GM12878 (cell line): Measurements from ENCODE around the gene HECTD4. TPM values are rescaled to one million over a fixed set of nuclear protein-coding genes. Genes with fewer than 3 reads are reported as not detected.

ENCODE experiments used
- ATAC-seq: fragments of 200-7000 bp; cut with Tn5 transposase; 3 replicates; pipeline ENCODE4 v1.9.1; 2020; ENCODE audit warnings: mild to moderate bottlenecking, moderate library complexity
- BruUV-seq: library from RNA; stranded (reverse); fragments of 400-500 nt; replicated peaks from 2 replicates; lab custom pipeline; 2021; lab: Mats Ljungman, UMichigan
- CTCF ChIA-PET: fragments of 300-600 bp; sonication (Branson Sonifier 250); formaldehyde crosslinking; extraction: SDS; loops from one replicate; lab custom pipeline; 2021; ENCODE audit warnings: inconsistent platforms; lab: Yijun Ruan, JAX
- POLR2A ChIA-PET: fragments of 350-600 bp; formaldehyde crosslinking; extraction: SDS; loops from one replicate; lab custom pipeline; 2021; ENCODE audit warnings: inconsistent platforms; lab: Charles Lee
- RAD21 ChIA-PET: fragments of 300-600 bp; sonication (Branson Sonifier 250); formaldehyde crosslinking; loops from one replicate; lab custom pipeline; 2023; ENCODE audit warnings: antibody characterized with exemption; ENCODE audit not compliant: unreplicated experiment; lab: Charles Lee
- SMC1A ChIA-PET: fragments of 300-600 bp; sonication (Branson Sonifier 250); formaldehyde crosslinking; loops from one replicate; lab custom pipeline; 2023; ENCODE audit not compliant: unreplicated experiment, uncharacterized antibody; lab: Charles Lee
- DNase-seq: peaks from one replicate; pipeline ENCODE4 v3.0.0-alpha.2; 2011; ENCODE audit warnings: low read depth, low spot score
- FAIRE-seq: peaks from 3 replicates; lab custom pipeline; 2011; peaks lifted over from hg19 to GRCh38; lab: Jason Lieb, UNC
- H2AFZ ChIP-seq: 2 replicates; pipeline ENCODE4 v1.6.0; 2011; ENCODE audit warnings: low read depth, low read length, control low read depth; ENCODE audit not compliant: control insufficient read depth
- H3K27ac ChIP-seq: 2 replicates; pipeline ENCODE4 v1.5.1; 2011; ENCODE audit warnings: control low read depth; ENCODE audit not compliant: control insufficient read depth, insufficient read depth
- H3K27me3 ChIP-seq, 2 experiments: replicated peaks in 1 of 2; 2 replicates each; pipeline versions ENCODE4 v1.6.0 to v1.6.1; 2011; ENCODE audit warnings: low read length in 1 of 2; ENCODE audit not compliant: control insufficient read depth in 2 of 2, insufficient read depth in 2 of 2
- H3K36me3 ChIP-seq, 2 experiments: 2 replicates each; pipeline ENCODE4 v1.5.1; 2011; ENCODE audit warnings: low read length in 1 of 2; ENCODE audit not compliant: control insufficient read depth in 2 of 2, insufficient read depth in 2 of 2
- H3K4me1 ChIP-seq: 2 replicates; pipeline ENCODE4 v1.6.1; 2011; ENCODE audit warnings: mild to moderate bottlenecking, low read length, moderate library complexity, mixed read lengths; ENCODE audit not compliant: control insufficient read depth, insufficient read depth
- H3K4me2 ChIP-seq: 2 replicates; pipeline ENCODE4 v1.6.0; 2011; ENCODE audit warnings: control low read depth; ENCODE audit not compliant: control insufficient read depth, insufficient read depth
- H3K4me3 ChIP-seq: fragments of 200-600 bp; sonication (generic); 2 replicates; pipeline ENCODE4 v1.5.1; 2016
- H3K79me2 ChIP-seq: 2 replicates; pipeline ENCODE4 v1.6.0; 2011; ENCODE audit warnings: low read length; ENCODE audit not compliant: control insufficient read depth, insufficient read depth
- H3K9ac ChIP-seq: 2 replicates; pipeline ENCODE4 v1.8.0; 2011; ENCODE audit warnings: low read length, control low read depth, mixed read lengths; ENCODE audit not compliant: control insufficient read depth, insufficient read depth
- H3K9me3 ChIP-seq: replicated peaks from 3 replicates; pipeline ENCODE4 v1.5.1; 2011; ENCODE audit warnings: mild to moderate bottlenecking, low read length; ENCODE audit not compliant: control insufficient read depth, insufficient read depth
- H4K20me1 ChIP-seq: 2 replicates; pipeline ENCODE4 v1.6.0; 2011; ENCODE audit not compliant: control insufficient read depth, insufficient read depth
- ASH2L ChIP-seq: fragments of 300-600, 200-600 bp; sonication (generic); IDR thresholded peaks from 2 replicates; pipeline ENCODE4 v1.6.1; 2017; ENCODE audit warnings: low read depth, mild to moderate bottlenecking, borderline replicate concordance
- CHD1 ChIP-seq: IDR thresholded peaks from 2 replicates; pipeline ENCODE4 v1.6.1; 2012; ENCODE audit warnings: low read depth, low read length, improper control_type of control experiment
- E2F8 ChIP-seq: fragments of 450-650 bp; IDR thresholded peaks from 2 replicates; pipeline ENCODE4 v1.6.1; 2018; ENCODE audit warnings: mild to moderate bottlenecking, low read depth, moderate library complexity; ENCODE audit not compliant: partially characterized antibody
- HCFC1 ChIP-seq: fragments of 150-350 bp; IDR thresholded peaks from 2 replicates; pipeline ENCODE4 v1.6.1; 2014; ENCODE audit warnings: low read length
- KDM1A ChIP-seq: fragments of 200-600 bp; sonication (generic); IDR thresholded peaks from 2 replicates; pipeline ENCODE4 v1.6.1; 2016; ENCODE audit warnings: borderline replicate concordance
- KLF5 ChIP-seq: fragments of 450-650 bp; IDR thresholded peaks from 2 replicates; pipeline ENCODE4 v1.6.1; 2014; ENCODE audit warnings: mild to moderate bottlenecking; ENCODE audit not compliant: partially characterized antibody
- MEF2A ChIP-seq: IDR thresholded peaks from 2 replicates; pipeline ENCODE4 v1.6.1; 2011; ENCODE audit warnings: low read depth, mild to moderate bottlenecking, low read length, moderate library complexity; ENCODE audit not compliant: insufficient read depth
- MTA3 ChIP-seq: IDR thresholded peaks from 2 replicates; pipeline ENCODE4 v1.6.1; 2012; ENCODE audit warnings: low read length, inconsistent platforms, borderline replicate concordance
- MXI1 ChIP-seq: fragments of 150-350 bp; IDR thresholded peaks from 2 replicates; pipeline ENCODE4 v1.6.1; 2011; ENCODE audit warnings: low read depth, mild to moderate bottlenecking, inconsistent platforms, low read length, improper control_type of control experiment
- RELA ChIP-seq: fragments of 450-650 bp; IDR thresholded peaks from 2 replicates; pipeline ENCODE4 v1.8.0; 2014; ENCODE audit warnings: borderline replicate concordance; ENCODE audit not compliant: partially characterized antibody
- SREBF1 ChIP-seq: IDR thresholded peaks from 2 replicates; pipeline ENCODE4 v1.6.1; 2012; ENCODE audit warnings: mild to moderate bottlenecking, low read length
- ZBTB11 ChIP-seq: fragments of 450-650 bp; formaldehyde crosslinking; IDR thresholded peaks from 2 replicates; pipeline ENCODE4 v1.5.0; 2022; ENCODE audit warnings: mild to moderate bottlenecking, missing genetic modification characterization
- ZSCAN29 ChIP-seq: fragments of 450-650 bp; IDR thresholded peaks from 2 replicates; pipeline ENCODE4 v1.6.1; 2017; ENCODE audit warnings: mild to moderate bottlenecking, moderate library complexity
- WGBS: methylation state at CpG from one replicate; pipeline ENCODE4 v1.1.6; 2016; ENCODE audit warnings: low lambda C conversion rate; ENCODE audit not compliant: insufficient replicate concordance, insufficient coverage; ENCODE audit errors: missing lambda C conversion rate; 5-methylcytosine and 5-hydroxymethylcytosine counted together
- in situ Hi-C: fragments of 300-500 bp; cut with MboI; formaldehyde crosslinking; loops from 9 replicates; pipeline ENCODE4 v1.14.3; 2018; ENCODE audit warnings: mixed read lengths
- intact Hi-C: fragments of 100-400 bp; cut with micrococcal nuclease; formaldehyde crosslinking; loops from one replicate; pipeline ENCODE4 v1.14.2; 2022; ENCODE audit not compliant: unreplicated experiment
- polyA plus RNA-seq, 11 experiments: library from polyadenylated mRNA; depleted of rRNA in 4 of 11; unstranded in 6 of 11; stranded (reverse) in 5 of 11; fragments of >200 nt; fragmentation: Nextera tagmentation in 4 of 11; fragmentation: Illumina TruSeq in 1 of 11; extraction: Ambion mirVana in 4 of 11; extraction: Trizol in 1 of 11; gene quantifications; 1 replicate in 1 of 11; 2 replicates in 10 of 11; pipeline versions ENCODE4 v1.2.1 to v1.2.3, GENCODE V29; 2011 to 2016; ENCODE audit warnings: inconsistent platforms in 2 of 11, missing spikeins in 2 of 11, low read depth in 1 of 11
- total RNA-seq, 4 experiments: library from RNA; depleted of rRNA in 3 of 4; stranded (reverse); fragments of >200 nt in 3 of 4; fragmentation: Illumina TruSeq in 1 of 4; extraction: Trizol in 1 of 4; gene quantifications; 2 replicates each; pipeline versions ENCODE4 v1.2.1 to v1.2.3, GENCODE V29; 2013 to 2021

Gene HECTD4
- total and polyA plus RNA-seq, 10 of the 15 experiments (the other 5 are each of a cell fraction or from before 2014, with no cell fraction given): 5.8 to 43.9 (median 17.9) TPM

- no TSS peak for BruUV-seq
- Histone ChIP-seq H3K27ac (no peak overlapping the region), H4K20me1 (no peaks in the 10 kb centered on the region), H3K9me3 (no peaks in the 10 kb centered on the region), H2AFZ (no peak overlapping the region)
- 98% methylated on average over 25 of the region's 25 CpGs for whole genome bisulfite sequencing
- FAIRE-seq: no peak
- intact Hi-C loops: no loop called here
- in situ Hi-C loops: no loop called here
- CTCF ChIA-PET: interaction anchor here (0.6 to 1.3 kb wide), 5 partner anchors 14 to 297 kb away, joined by 3 to 7 read pairs (median 3); no protein-coding TSS in a partner anchor
- no peak for DNase-seq
- TF ChIP-seq KDM1A (no peak), ASH2L (no peak), ZBTB11 (CRISPR knock-in tag) (no peak), E2F8 (no peak), MTA3 (no peak), HCFC1 (no peak), MEF2A (no peak), SREBF1 (no peak), MXI1 (no peak), RELA (no peak), CHD1 (no peak), KLF5 (no peak), ZSCAN29 (no peak)
- TF ChIP-seq, all 136 proteins: peak for 0
- H3K4me2 ChIP-seq: no peak overlapping the region
- no peak for ATAC-seq
- H3K27me3 ChIP-seq: no peaks in the 10 kb centered on the region
- no peak overlapping the region for H3K4me3 ChIP-seq
- H3K79me2 ChIP-seq: no peaks in the 10 kb centered on the region
- ChIA-PET POLR2A (no interaction called here), RAD21 (no interaction called here), SMC1A (interaction anchor here (0.7 to 1.4 kb wide), 5 partner anchors 9 to 292 kb away, joined by 3 to 4 read pairs (median 3); no protein-coding TSS in a partner anchor)
- peaks cover 6 to 13% of the 10 kb centered on the region in 2 experiments; a peak in 3 of 4 replicates for H3K36me3 ChIP-seq
- H3K4me1 ChIP-seq: peaks cover 4% of the 10 kb centered on the region; the same call in 1 of the 2 replicates
- no peak overlapping the region for H3K9ac ChIP-seq
These were observed 138.7 kb downstream of the HECTD4 start for GRCh38 chr12:112243255-112244110.
